Tibial artery (tissue), 4 donors: ENCODE measurements around the gene TBCD.

Experiments
- DNase-seq, 2 donors: peaks; one replicate each; pipeline ENCODE4 v3.0.0-alpha.2; 2019
- H3K27ac ChIP-seq, 2 donors: fragments of 200-600 bp; sonication (generic) in 1 of 2; 1 replicate in 1 of 2; 2 replicates in 1 of 2; pipeline ENCODE4 v1.5.1; 2018 to 2019; ENCODE audit warnings: mild to moderate bottlenecking in 1 of 2
- H3K27me3 ChIP-seq, 2 donors: fragments of 200-600 bp; sonication (generic) in 1 of 2; one replicate each; pipeline versions ENCODE4 v1.5.1 to v1.6.0; 2016 to 2019
- H3K36me3 ChIP-seq, 3 donors: fragments of 200-600 bp; sonication (generic) in 2 of 3; one replicate each; pipeline ENCODE4 v1.5.1; 2016 to 2019; ENCODE audit warnings: mild to moderate bottlenecking in 2 of 3
- H3K4me1 ChIP-seq, 4 donors: fragments of 200-600 bp; sonication (generic) in 2 of 4; 1 replicate in 3 of 4; 2 replicates in 1 of 4; pipeline ENCODE4 v1.5.1; 2016 to 2019
- H3K4me3 ChIP-seq, 2 donors: fragments of 200-600 bp; sonication (generic) in 1 of 2; 1 replicate in 1 of 2; 2 replicates in 1 of 2; pipeline ENCODE4 v1.5.1; 2018 to 2019; ENCODE audit warnings: mild to moderate bottlenecking in 2 of 2
- H3K9me3 ChIP-seq, 3 donors: fragments of 200-600 bp; sonication (generic) in 1 of 3; one replicate each; pipeline ENCODE4 v1.5.1; 2016 to 2019
- intact Hi-C: fragments of 100-400 bp; cut with DNase I; formaldehyde crosslinking; loops from one replicate; pipeline ENCODE4 v1.15.0; 2023; ENCODE audit warnings: low total_unique reads
- TF ChIP-seq, protein P1 (sequence below), 2 experiments: fragments of 200-600 bp in 1 of 2; fragments of 450-650 bp in 1 of 2; IDR thresholded peaks; one replicate each; pipeline ENCODE4 v1.5.1; 2017 to 2019; ENCODE audit warnings: antibody characterized with exemption in 2 of 2, mild to moderate bottlenecking in 1 of 2, moderate library complexity in 1 of 2

TBCD gene

GRCh38 chr17:82887255-82888164 lies 135.6 kb downstream of the TBCD start:
- TF ChIP-seq, protein P1, sequence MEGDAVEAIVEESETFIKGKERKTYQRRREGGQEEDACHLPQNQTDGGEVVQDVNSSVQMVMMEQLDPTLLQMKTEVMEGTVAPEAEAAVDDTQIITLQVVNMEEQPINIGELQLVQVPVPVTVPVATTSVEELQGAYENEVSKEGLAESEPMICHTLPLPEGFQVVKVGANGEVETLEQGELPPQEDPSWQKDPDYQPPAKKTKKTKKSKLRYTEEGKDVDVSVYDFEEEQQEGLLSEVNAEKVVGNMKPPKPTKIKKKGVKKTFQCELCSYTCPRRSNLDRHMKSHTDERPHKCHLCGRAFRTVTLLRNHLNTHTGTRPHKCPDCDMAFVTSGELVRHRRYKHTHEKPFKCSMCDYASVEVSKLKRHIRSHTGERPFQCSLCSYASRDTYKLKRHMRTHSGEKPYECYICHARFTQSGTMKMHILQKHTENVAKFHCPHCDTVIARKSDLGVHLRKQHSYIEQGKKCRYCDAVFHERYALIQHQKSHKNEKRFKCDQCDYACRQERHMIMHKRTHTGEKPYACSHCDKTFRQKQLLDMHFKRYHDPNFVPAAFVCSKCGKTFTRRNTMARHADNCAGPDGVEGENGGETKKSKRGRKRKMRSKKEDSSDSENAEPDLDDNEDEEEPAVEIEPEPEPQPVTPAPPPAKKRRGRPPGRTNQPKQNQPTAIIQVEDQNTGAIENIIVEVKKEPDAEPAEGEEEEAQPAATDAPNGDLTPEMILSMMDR (IDR thresholded peaks at IDR 0.05) = no peak
- no peaks in the 10 kb centered on the region for H3K27me3 ChIP-seq
- intact Hi-C loops = no loop called here
- peaks cover 0 to 18% (median 18%) of the 10 kb centered on the region in 3 donors for H3K36me3 ChIP-seq
- no peak for DNase-seq
- peaks cover 0 to 21% (median 4%) of the 10 kb centered on the region in 4 donors for H3K4me1 ChIP-seq
- H3K27ac ChIP-seq = no peak overlapping the region
- no peak overlapping the region for H3K4me3 ChIP-seq
- H3K9me3 ChIP-seq = no peaks in the 10 kb centered on the region

GRCh38 chr17:82888583-82889495 lies 137.0 kb downstream of the TBCD start:
- Histone ChIP-seq H3K27me3 (no peaks in the 10 kb centered on the region), H3K4me1 (peaks cover 0 to 25% (median 4%) of the 10 kb centered on the region in 4 donors), H3K27ac (no peak overlapping the region), H3K36me3 (peaks cover 0 to 18% (median 18%) of the 10 kb centered on the region in 3 donors), H3K9me3 (no peaks in the 10 kb centered on the region), H3K4me3 (no peak overlapping the region)
- TF ChIP-seq, protein P1 (IDR thresholded peaks at IDR 0.05) = no peak
- intact Hi-C loops = no loop called here
- DNase-seq = no peak

GRCh38 chr17:82889496-82890338 lies 137.9 kb downstream of the TBCD start:
- peaks cover 0 to 25% (median 4%) of the 10 kb centered on the region in 4 donors for H3K4me1 ChIP-seq
- TF ChIP-seq, protein P1 (IDR thresholded peaks at IDR 0.05) = no peak
- intact Hi-C loops = no loop called here

GRCh38 chr17:82890339-82890730 lies 138.5 kb downstream of the TBCD start:
- H3K36me3 ChIP-seq = peaks cover 0 to 16% (median 13%) of the 10 kb centered on the region in 3 donors

More at GRCh38 chr17:82889496-82890338, 137.9 kb downstream of the TBCD start:
- Histone ChIP-seq H3K36me3 (peaks cover 0 to 13% (median 12%) of the 10 kb centered on the region in 3 donors), H3K9me3 (no peaks in the 10 kb centered on the region), H3K27me3 (no peaks in the 10 kb centered on the region), H3K4me3 (no peak overlapping the region), H3K27ac (no peak overlapping the region)
- no peak for DNase-seq

More at GRCh38 chr17:82890339-82890730, 138.5 kb downstream of the TBCD start:
- Histone ChIP-seq H3K27ac (no peak overlapping the region), H3K9me3 (no peaks in the 10 kb centered on the region), H3K4me1 (peaks cover 0 to 25% (median 4%) of the 10 kb centered on the region in 4 donors), H3K4me3 (no peak overlapping the region), H3K27me3 (no peaks in the 10 kb centered on the region)
- intact Hi-C loops = no loop called here
- no peak for DNase-seq
- TF ChIP-seq, protein P1 (IDR thresholded peaks at IDR 0.05) = no peak
